Duodenal mucosa (tissue), 2 donors: Measurements from ENCODE around the gene LAMA5.

Source experiments
- H3K27ac ChIP-seq: one replicate; pipeline ENCODE4 v1.7.0; 2013; ENCODE audit warnings: low read depth, low read length
- H3K27me3 ChIP-seq, 2 donors: one replicate each; pipeline ENCODE4 v1.7.0; 2013; ENCODE audit warnings: low read length in 2 of 2, control low read depth in 1 of 2; ENCODE audit not compliant: insufficient read depth in 2 of 2, control insufficient read depth in 1 of 2
- H3K36me3 ChIP-seq, 2 donors: one replicate each; pipeline ENCODE4 v1.7.0; 2013; ENCODE audit warnings: low read length in 2 of 2, control low read depth in 1 of 2; ENCODE audit not compliant: insufficient read depth in 2 of 2, control insufficient read depth in 1 of 2
- H3K4me1 ChIP-seq, 2 donors: one replicate each; pipeline ENCODE4 v1.7.0; 2013; ENCODE audit warnings: low read length in 2 of 2, control low read depth in 1 of 2; ENCODE audit not compliant: insufficient read depth in 2 of 2, control insufficient read depth in 1 of 2
- H3K4me3 ChIP-seq, 2 donors: one replicate each; pipeline ENCODE4 v1.7.0; 2013; ENCODE audit warnings: low read length in 2 of 2, low read depth in 1 of 2
- H3K9ac ChIP-seq, 2 donors: one replicate each; pipeline ENCODE4 v1.7.0; 2013; ENCODE audit warnings: low read length in 2 of 2, low read depth in 1 of 2
- H3K9me3 ChIP-seq, 2 donors: one replicate each; pipeline ENCODE4 v1.7.0; 2013; ENCODE audit warnings: low read length in 2 of 2, control low read depth in 1 of 2; ENCODE audit not compliant: control insufficient read depth in 1 of 2

The LAMA5 gene

GRCh38 chr20:62403331-62403730 lies 36.2 kb upstream of the LAMA5 start:
- Histone ChIP-seq H3K4me1 (peaks cover 24 to 29% of the 10 kb centered on the region in 2 donors), H3K36me3 (peaks cover 0 to 8% of the 10 kb centered on the region in 2 donors), H3K27ac (no peak overlapping the region), H3K27me3 (no peaks in the 10 kb centered on the region), H3K9ac (no peak overlapping the region), H3K9me3 (no peaks in the 10 kb centered on the region), H3K4me3 (no peak overlapping the region)

GRCh38 chr20:62402456-62403150 lies 35.5 kb upstream of the LAMA5 start:
- Histone ChIP-seq H3K27ac (no peak overlapping the region), H3K9me3 (no peaks in the 10 kb centered on the region), H3K36me3 (peaks cover 0 to 8% of the 10 kb centered on the region in 2 donors), H3K4me1 (peaks cover 17 to 22% of the 10 kb centered on the region in 2 donors), H3K9ac (no peak overlapping the region), H3K4me3 (no peak overlapping the region), H3K27me3 (no peaks in the 10 kb centered on the region)

GRCh38 chr20:62401331-62401779 lies 34.2 kb upstream of the LAMA5 start:
- peaks cover 10 to 17% of the 10 kb centered on the region in 2 donors for H3K4me1 ChIP-seq
- no peaks in the 10 kb centered on the region for H3K9me3 ChIP-seq
- H3K27ac ChIP-seq = no peak overlapping the region
- H3K27me3 ChIP-seq = no peaks in the 10 kb centered on the region
- H3K4me3 ChIP-seq = no peak overlapping the region
- H3K36me3 ChIP-seq = peaks cover 0 to 8% of the 10 kb centered on the region in 2 donors
- H3K9ac ChIP-seq = no peak overlapping the region

GRCh38 chr20:62400541-62400940 lies 33.4 kb upstream of the LAMA5 start:
- H3K36me3 ChIP-seq = peaks cover 0 to 8% of the 10 kb centered on the region in 2 donors
- H3K27ac ChIP-seq = no peak overlapping the region

GRCh38 chr20:62400021-62400420 lies 32.9 kb upstream of the LAMA5 start:
- no peaks in the 10 kb centered on the region for H3K9me3 ChIP-seq
- no peaks in the 10 kb centered on the region for H3K27me3 ChIP-seq
- no peak overlapping the region for H3K27ac ChIP-seq
- peaks cover 0 to 8% of the 10 kb centered on the region in 2 donors for H3K36me3 ChIP-seq
- no peak overlapping the region for H3K9ac ChIP-seq
- peaks cover 0 to 3% of the 10 kb centered on the region in 2 donors for H3K4me1 ChIP-seq
- no peak overlapping the region for H3K4me3 ChIP-seq

More at GRCh38 chr20:62400541-62400940, 33.4 kb upstream of the LAMA5 start:
- Histone ChIP-seq H3K9ac (no peak overlapping the region), H3K4me3 (no peak overlapping the region), H3K27me3 (no peaks in the 10 kb centered on the region), H3K4me1 (peaks cover 2 to 8% of the 10 kb centered on the region in 2 donors), H3K9me3 (no peaks in the 10 kb centered on the region)

GRCh38 chr20:62398120-62398821 lies 31.2 kb upstream of the LAMA5 start:
- Histone ChIP-seq H3K4me1 (no peaks in the 10 kb centered on the region), H3K4me3 (no peak overlapping the region), H3K9me3 (no peaks in the 10 kb centered on the region), H3K9ac (no peak overlapping the region), H3K27ac (no peak overlapping the region), H3K27me3 (no peaks in the 10 kb centered on the region), H3K36me3 (peaks cover 0 to 19% of the 10 kb centered on the region in 2 donors)

- no peak overlapping the region for H3K4me3 ChIP-seq
- H3K27me3 ChIP-seq = no peaks in the 10 kb centered on the region
- H3K9ac ChIP-seq = no peak overlapping the region
- H3K9me3 ChIP-seq = no peaks in the 10 kb centered on the region
- H3K4me1 ChIP-seq = no peaks in the 10 kb centered on the region
- peaks cover 4 to 26% of the 10 kb centered on the region in 2 donors for H3K36me3 ChIP-seq
- no peak overlapping the region for H3K27ac ChIP-seq
Observed at GRCh38 chr20:62396367-62397239, 29.5 kb upstream of the LAMA5 start.

- Histone ChIP-seq H3K4me1 (no peaks in the 10 kb centered on the region), H3K36me3 (peaks cover 4 to 30% of the 10 kb centered on the region in 2 donors), H3K9me3 (no peaks in the 10 kb centered on the region), H3K27me3 (no peaks in the 10 kb centered on the region), H3K4me3 (no peak overlapping the region), H3K9ac (no peak overlapping the region), H3K27ac (no peak overlapping the region)
Observed at GRCh38 chr20:62395311-62396242, 28.5 kb upstream of the LAMA5 start.
